Calu3 (cell line): ENCODE data around the gene C12orf50. TPM values are rescaled to one million over a fixed set of nuclear protein-coding genes. Genes with fewer than 3 reads are reported as not detected.
A peak's percentile ranks its signal among the peaks of the same experiment; 100 is the strongest.
"Not testable (repeated sequence)": the region's sequence is repeated elsewhere in the genome, so short reads cannot be mapped to it uniquely, and the experiment has no call there.

Source experiments
- BruUV-seq: library from RNA; stranded (reverse); fragments of 400-500 nt; replicated peaks from 2 replicates; lab custom pipeline; 2021; lab: Mats Ljungman, UMichigan
- CTCF ChIA-PET: fragments of 300-600 bp; sonication (Branson Sonifier 250); formaldehyde crosslinking; loops from one replicate; lab custom pipeline; 2022; ENCODE audit warnings: antibody characterized with exemption; lab: Charles Lee
- DNase-seq: peaks from one replicate; pipeline ENCODE4 v3.0.0; 2022
- H3K27ac Mint-ChIP-seq: one replicate; pipeline ENCODE4 v1.8.0; 2022; ENCODE audit warnings: mixed read lengths; ENCODE audit not compliant: unreplicated experiment
- H3K27me3 Mint-ChIP-seq: one replicate; pipeline ENCODE4 v1.8.0; 2022; ENCODE audit warnings: mixed read lengths; ENCODE audit not compliant: unreplicated experiment
- H3K36me3 Mint-ChIP-seq: one replicate; pipeline ENCODE4 v1.8.0; 2022; ENCODE audit warnings: mild to moderate bottlenecking, moderate library complexity, mixed read lengths; ENCODE audit not compliant: insufficient read depth, unreplicated experiment
- H3K4me1 Mint-ChIP-seq: one replicate; pipeline ENCODE4 v1.8.0; 2022; ENCODE audit warnings: mild to moderate bottlenecking, low read depth, mixed read lengths; ENCODE audit not compliant: unreplicated experiment
- H3K4me3 Mint-ChIP-seq: one replicate; pipeline ENCODE4 v1.8.0; 2022; ENCODE audit warnings: mild to moderate bottlenecking, low read depth, moderate library complexity, mixed read lengths; ENCODE audit not compliant: unreplicated experiment
- H3K9me3 Mint-ChIP-seq: one replicate; pipeline ENCODE4 v1.8.0; 2022; ENCODE audit warnings: low read depth, mixed read lengths; ENCODE audit not compliant: unreplicated experiment
- CTCF ChIP-seq: fragments of 200-600 bp; IDR thresholded peaks from one replicate; pipeline ENCODE4 v1.8.0; 2022; ENCODE audit warnings: antibody characterized with exemption; ENCODE audit not compliant: unreplicated experiment
- intact Hi-C: fragments of 100-400 bp; cut with micrococcal nuclease; formaldehyde crosslinking; loops from one replicate; pipeline ENCODE4 v1.10.0; 2022; ENCODE audit not compliant: unreplicated experiment
- total RNA-seq: library from RNA; stranded (reverse); gene quantifications from 2 replicates; pipeline ENCODE4 v1.2.3, GENCODE V29; 2022

C12orf50 gene
- total RNA-seq, 1 experiment from 2014 or later = 0.33 TPM

GRCh38 chr12:88035271-88035906 is 6.2 kb upstream of the C12orf50 start:
- DNase-seq = peak; percentile 90
- Mint-ChIP-seq H3K27ac (peak overlapping the region; percentile 77), H3K27me3 (no peaks in the 10 kb centered on the region), H3K4me1 (peaks cover 25% of the 10 kb centered on the region), H3K9me3 (peaks cover 8% of the 10 kb centered on the region), H3K36me3 (peaks cover 20% of the 10 kb centered on the region), H3K4me3 (peak overlapping the region; percentile 99)
- BruUV-seq = no TSS peak
- intact Hi-C loops = no loop called here
- CTCF ChIA-PET = interaction anchor here (0.6 kb wide), 2 partner anchors 557 to 1832 kb away, joined by 3 to 4 read pairs; no protein-coding TSS in a partner anchor
- no peak for TF ChIP-seq CTCF

- H3K4me1 Mint-ChIP-seq, BruUV-seq, H3K9me3 Mint-ChIP-seq, intact Hi-C loops, H3K4me3 Mint-ChIP-seq, DNase-seq, H3K27ac Mint-ChIP-seq, H3K27me3 Mint-ChIP-seq, CTCF ChIA-PET: not testable (repeated sequence)
- peaks cover 13% of the 10 kb centered on the region for H3K36me3 Mint-ChIP-seq
Measured at GRCh38 chr12:88031161-88031560, 2.0 kb upstream of the C12orf50 start.

- no peak for DNase-seq
- Mint-ChIP-seq H3K9me3 (no peaks in the 10 kb centered on the region), H3K27ac (no peak overlapping the region), H3K27me3 (no peaks in the 10 kb centered on the region), H3K4me1 (no peaks in the 10 kb centered on the region), H3K4me3 (no peak overlapping the region), H3K36me3 (no peaks in the 10 kb centered on the region)
- CTCF ChIA-PET = no interaction called here
- no peak for TF ChIP-seq CTCF
- intact Hi-C loops = no loop called here
- no TSS peak for BruUV-seq
Measured at GRCh38 chr12:88026196-88026595, 3.0 kb downstream of the C12orf50 start.

GRCh38 chr12:88017964-88018363 is 11.2 kb downstream of the C12orf50 start:
- no peaks in the 10 kb centered on the region for H3K4me1 Mint-ChIP-seq
- no peaks in the 10 kb centered on the region for H3K27me3 Mint-ChIP-seq
- H3K9me3 Mint-ChIP-seq = peaks cover 11% of the 10 kb centered on the region
- no peak for TF ChIP-seq CTCF
- no TSS peak for BruUV-seq
- no peak overlapping the region for H3K27ac Mint-ChIP-seq
- no peak for DNase-seq
- no peaks in the 10 kb centered on the region for H3K36me3 Mint-ChIP-seq
- intact Hi-C loops = no loop called here
- no peak overlapping the region for H3K4me3 Mint-ChIP-seq
- CTCF ChIA-PET = no interaction called here

GRCh38 chr12:88015825-88016224 is 13.4 kb downstream of the C12orf50 start:
- CTCF ChIA-PET = no interaction called here
- no peak overlapping the region for H3K27ac Mint-ChIP-seq
- no peaks in the 10 kb centered on the region for H3K4me1 Mint-ChIP-seq
- intact Hi-C loops = no loop called here
- peaks cover 8% of the 10 kb centered on the region for H3K9me3 Mint-ChIP-seq
- DNase-seq = no peak
- no peak overlapping the region for H3K4me3 Mint-ChIP-seq
- no peaks in the 10 kb centered on the region for H3K36me3 Mint-ChIP-seq
- no TSS peak for BruUV-seq
- no peak for TF ChIP-seq CTCF
- no peaks in the 10 kb centered on the region for H3K27me3 Mint-ChIP-seq
